K562 (cell line): Measurements from ENCODE around the gene TMEM203. TPM values are rescaled to one million over a fixed set of nuclear protein-coding genes. Genes with fewer than 3 reads are reported as not detected.

Experiments used
- ARHGAP35 ChIP-seq: fragments of 450-650 bp; IDR thresholded peaks from 2 replicates; pipeline ENCODE4 v1.6.1; 2018; ENCODE audit not compliant: partially characterized antibody
- BCOR ChIP-seq: fragments of 450-650 bp; IDR thresholded peaks from 2 replicates; pipeline ENCODE4 v1.6.1; 2016
- BMI1 ChIP-seq: fragments of 150-350 bp; IDR thresholded peaks from 2 replicates; pipeline ENCODE4 v1.6.1; 2014; ENCODE audit warnings: low read length
- BRF1 ChIP-seq: IDR thresholded peaks from 3 replicates; pipeline ENCODE4 v1.6.1; 2011; ENCODE audit warnings: borderline replicate concordance, mild to moderate bottlenecking; ENCODE audit not compliant: insufficient read length; ENCODE audit errors: extremely low read depth
- CBFA2T3 ChIP-seq: fragments of 450-650 bp; IDR thresholded peaks from 2 replicates; pipeline ENCODE4 v1.6.1; 2017
- HMGN3 ChIP-seq: IDR thresholded peaks from 2 replicates; pipeline ENCODE4 v1.6.1; 2011; ENCODE audit warnings: borderline replicate concordance, low read depth, mild to moderate bottlenecking, mixed read lengths, low read length; ENCODE audit not compliant: insufficient read length; ENCODE audit errors: extremely low read depth
- LARP7 ChIP-seq: fragments of 450-650 bp; IDR thresholded peaks from 2 replicates; pipeline ENCODE4 v1.6.1; 2016
- MBD1 ChIP-seq: fragments of 250-450 bp; sonication (Bioruptor Pico); IDR thresholded peaks from 2 replicates; pipeline ENCODE4 v1.8.0; 2022; ENCODE audit warnings: inconsistent platforms
- MLLT1 ChIP-seq, 2 experiments: fragments of 450-650 bp; IDR thresholded peaks; 2 replicates each; pipeline ENCODE4 v1.6.1; 2016
- SP2 ChIP-seq: IDR thresholded peaks from 2 replicates; pipeline ENCODE4 v1.6.1; 2011; ENCODE audit warnings: mild to moderate bottlenecking, low read depth, low read length, moderate library complexity; ENCODE audit not compliant: poor library complexity, severe bottlenecking; ENCODE audit errors: extremely low read depth
- THAP12 ChIP-seq: fragments of 250-450 bp; sonication (Bioruptor Pico); IDR thresholded peaks from 2 replicates; pipeline ENCODE4 v1.9.0; 2021; ENCODE audit warnings: mild to moderate bottlenecking, inconsistent platforms
- ZBTB7A ChIP-seq: IDR thresholded peaks from 2 replicates; pipeline ENCODE4 v1.6.1; 2011; ENCODE audit warnings: low read depth, mild to moderate bottlenecking, low read length, moderate library complexity, borderline replicate concordance; ENCODE audit not compliant: control insufficient read depth
- ZEB2 ChIP-seq: fragments of 450-650 bp; IDR thresholded peaks from 2 replicates; pipeline ENCODE4 v1.6.1; 2016
- ZNF124 ChIP-seq: sonication (generic); formaldehyde crosslinking; IDR thresholded peaks from 2 replicates; pipeline ENCODE4 v1.8.1; 2022; ENCODE audit warnings: missing genetic modification reagents
- ZNF143 ChIP-seq: sonication (generic); formaldehyde crosslinking; IDR thresholded peaks from 2 replicates; pipeline ENCODE4 v1.9.0; 2022; ENCODE audit warnings: mild to moderate bottlenecking, missing genetic modification reagents
- ZNF23 ChIP-seq: fragments of 250-450 bp; sonication (Bioruptor Pico); IDR thresholded peaks from 2 replicates; pipeline ENCODE4 v1.4.0; 2020; ENCODE audit warnings: mild to moderate bottlenecking
- ZNF79 ChIP-seq: fragments of 250-450 bp; sonication (Bioruptor Pico); IDR thresholded peaks from 2 replicates; pipeline ENCODE4 v1.4.0; 2020; ENCODE audit warnings: low read depth, mild to moderate bottlenecking, moderate library complexity
- polyA plus RNA-seq, 8 experiments: library from polyadenylated mRNA; depleted of rRNA in 4 of 8; stranded (reverse) in 5 of 8; unstranded in 3 of 8; fragments of >200 nt; fragmentation: Nextera tagmentation in 2 of 8; fragmentation: Illumina TruSeq in 1 of 8; extraction: Ambion mirVana in 2 of 8; extraction: Trizol in 1 of 8; gene quantifications; 2 replicates each; pipeline versions ENCODE4 v1.2.1 to v1.2.3, GENCODE V29; 2011 to 2014; ENCODE audit warnings: inconsistent platforms in 1 of 8, missing spikeins in 1 of 8
- total RNA-seq, 7 experiments: library from RNA; depleted of rRNA in 6 of 7; stranded (reverse); fragments of >200 nt in 6 of 7; fragmentation: Illumina TruSeq in 2 of 7; extraction: Trizol in 2 of 7; gene quantifications; 2 replicates each; pipeline versions ENCODE4 v1.2.1 to v1.2.3, GENCODE V29; 2011 to 2021; ENCODE audit warnings: low replicate concordance in 1 of 7

TMEM203 gene
- total and polyA plus RNA-seq, 9 of the 15 experiments (the other 6 are each of a cell fraction or from before 2014, with no cell fraction given): 8.8 to 59.5 (median 37.6) TPM

- TF ChIP-seq THAP12 (CRISPR knock-in tag) (no peak), BMI1 (no peak), MBD1 (CRISPR knock-in tag) (no peak), ZBTB7A (peak; percentile 94), MLLT1 (IDR thresholded peaks at IDR 0.05) (no peak), ZNF143 (CRISPR knock-in tag) (no peak), BRF1 (no peak), LARP7 (no peak), ZNF79 (no peak), SP2 (no peak), HMGN3 (peak; percentile 52), ZNF23 (CRISPR knock-in tag) (no peak), BCOR (no peak), CBFA2T3 (no peak), ZNF124 (CRISPR knock-in tag) (no peak), ARHGAP35 (no peak), ZEB2 (0 out of 2 replicates have a peak, but pooled peaks have one; percentile 31)
These were observed 12.1 kb upstream of the TMEM203 start (continued) for GRCh38 chr9:137217276-137218211.
